Fibroblast of the aortic adventitia (primary cell): ENCODE data around the gene BRI3BP. TPM values are rescaled to one million over a fixed set of nuclear protein-coding genes. Genes with fewer than 3 reads are reported as not detected.

Source experiments
- DNase-seq: peaks from one replicate; pipeline ENCODE4 v3.0.0-alpha.2; 2010; ENCODE audit warnings: low read depth
- H3K4me3 ChIP-seq: 2 replicates; pipeline ENCODE4 v1.5.1; 2011; ENCODE audit warnings: low read depth, mild to moderate bottlenecking, control low read depth, low read length, moderate library complexity
- CTCF ChIP-seq: IDR thresholded peaks from 2 replicates; pipeline ENCODE4 v1.5.1; 2011; ENCODE audit warnings: mild to moderate bottlenecking, low read length, control low read depth, inconsistent platforms; ENCODE audit not compliant: insufficient read depth
- total RNA-seq: library from RNA; depleted of rRNA; stranded (reverse); fragments of >200 nt; gene quantifications from 2 replicates; pipeline ENCODE4 v1.2.3, GENCODE V29; 2012; ENCODE audit warnings: low replicate concordance

Gene BRI3BP
- total RNA-seq, 1 donor: 6.1 TPM

GRCh38 chr12:125038976-125039625 lies 45.7 kb downstream of the BRI3BP start:
- H3K4me3 ChIP-seq: no peak overlapping the region
- DNase-seq: no peak
- TF ChIP-seq CTCF: no peak

- TF ChIP-seq CTCF: no peak
These were observed 55.6 kb downstream of the BRI3BP start for GRCh38 chr12:125049093-125049458.

GRCh38 chr12:125050446-125050845 lies 57.0 kb downstream of the BRI3BP start:
- DNase-seq: no peak
- H3K4me3 ChIP-seq: no peak overlapping the region
- TF ChIP-seq CTCF: no peak

More at GRCh38 chr12:125049093-125049458, 55.6 kb downstream of the BRI3BP start:
- peak overlapping the region; percentile 68 for H3K4me3 ChIP-seq
- DNase-seq: no peak

GRCh38 chr12:125050868-125051267 lies 57.4 kb downstream of the BRI3BP start:
- H3K4me3 ChIP-seq: no peak overlapping the region
- no peak for TF ChIP-seq CTCF
- DNase-seq: no peak

- no peak for TF ChIP-seq CTCF
- H3K4me3 ChIP-seq: no peak overlapping the region
- DNase-seq: no peak
These were observed 60.4 kb downstream of the BRI3BP start for GRCh38 chr12:125053821-125054220.

GRCh38 chr12:125055591-125055990 lies 62.1 kb downstream of the BRI3BP start:
- H3K4me3 ChIP-seq: no peak overlapping the region
- no peak for TF ChIP-seq CTCF
- no peak for DNase-seq

- TF ChIP-seq CTCF: no peak
- no peak overlapping the region for H3K4me3 ChIP-seq
- DNase-seq: no peak
These were observed 62.9 kb downstream of the BRI3BP start for GRCh38 chr12:125056306-125056705.
